ENCODE measurements around the gene PEX14.

The PEX14 gene

DNA sequence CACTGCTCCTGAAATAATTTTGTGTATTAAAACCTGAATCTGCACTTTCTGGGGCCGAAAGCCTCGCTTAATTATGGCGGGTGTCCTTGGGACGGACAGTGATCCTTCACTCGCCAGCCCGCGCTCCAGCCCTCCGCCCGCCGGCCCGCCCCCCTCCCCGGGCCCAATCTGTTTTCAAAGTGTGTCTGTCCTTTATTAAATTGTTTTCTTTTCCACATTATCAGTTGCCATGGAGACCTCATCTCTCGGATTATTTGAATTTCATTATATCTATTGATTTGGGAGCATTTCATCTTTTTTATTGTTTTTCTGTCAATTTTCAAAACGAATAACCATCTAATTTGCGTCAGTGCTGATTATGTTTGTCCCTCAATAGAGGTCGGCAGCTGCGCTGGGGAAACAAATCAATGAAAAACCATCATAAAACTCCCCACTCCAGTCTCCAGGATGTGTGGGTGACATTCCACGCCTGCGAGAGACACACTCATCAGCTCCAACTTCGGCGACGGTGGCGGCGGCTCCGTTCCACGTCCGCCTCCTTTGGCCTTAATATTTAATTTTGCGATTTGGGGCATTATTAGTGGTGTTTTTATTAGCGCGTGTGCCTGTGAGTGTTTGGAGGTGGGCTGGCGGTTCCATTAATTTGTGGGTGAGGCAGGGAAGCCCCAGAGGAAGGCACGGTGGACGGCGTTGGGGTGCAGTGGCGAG is 197.7 kb downstream of the PEX14 start:
- DNase-seq: no peak

DNA sequence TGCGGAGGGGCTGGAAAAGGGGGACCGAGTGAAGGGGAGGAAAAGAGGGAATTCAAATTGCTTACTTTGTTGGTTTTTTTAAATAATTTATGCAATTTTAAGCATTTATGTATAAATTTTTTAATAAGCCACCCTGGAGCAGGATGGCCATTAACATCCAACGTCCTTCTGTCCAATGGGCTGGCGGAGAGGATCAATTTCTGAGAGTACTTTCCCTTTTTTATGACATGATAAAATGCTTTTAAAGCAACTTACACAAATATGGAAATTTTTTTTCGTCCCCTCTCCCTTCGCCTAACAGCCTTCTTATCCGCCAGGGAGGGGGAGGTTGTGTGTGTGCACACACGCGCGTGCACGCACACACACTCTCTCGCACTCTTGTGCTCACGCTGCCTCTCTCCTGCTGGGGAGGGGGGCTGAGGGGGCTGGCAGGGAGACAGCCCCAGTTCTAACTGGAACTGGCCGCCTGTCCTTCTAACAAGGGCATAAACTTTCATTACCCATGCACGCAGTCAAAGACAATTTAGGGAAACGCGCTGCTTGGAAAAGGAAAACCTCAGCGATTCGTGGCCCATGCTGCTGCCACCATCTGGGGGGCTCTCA is 198.5 kb downstream of the PEX14 start:
- no peak for DNase-seq

DNA sequence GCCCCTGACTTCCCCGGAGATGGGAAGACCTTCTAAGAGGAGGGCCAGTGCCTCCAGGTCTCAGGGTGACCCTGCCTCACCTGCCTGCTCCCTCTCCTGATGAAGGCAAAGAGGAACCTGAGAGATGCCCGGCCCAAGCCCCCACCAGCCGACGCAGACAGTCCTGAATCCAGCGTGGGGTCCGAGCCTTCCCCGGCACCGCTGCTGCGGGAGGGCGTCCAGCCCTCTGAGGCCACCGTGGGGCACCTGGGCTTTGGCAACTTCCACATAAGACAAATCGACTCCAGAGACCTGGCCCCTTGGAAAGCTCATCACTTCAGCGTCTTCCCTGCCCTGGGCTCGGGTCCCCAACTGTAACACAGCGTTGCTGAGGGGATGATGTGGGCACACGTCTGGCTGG is 199.5 kb downstream of the PEX14 start:
- DNase-seq: no peak

DNA sequence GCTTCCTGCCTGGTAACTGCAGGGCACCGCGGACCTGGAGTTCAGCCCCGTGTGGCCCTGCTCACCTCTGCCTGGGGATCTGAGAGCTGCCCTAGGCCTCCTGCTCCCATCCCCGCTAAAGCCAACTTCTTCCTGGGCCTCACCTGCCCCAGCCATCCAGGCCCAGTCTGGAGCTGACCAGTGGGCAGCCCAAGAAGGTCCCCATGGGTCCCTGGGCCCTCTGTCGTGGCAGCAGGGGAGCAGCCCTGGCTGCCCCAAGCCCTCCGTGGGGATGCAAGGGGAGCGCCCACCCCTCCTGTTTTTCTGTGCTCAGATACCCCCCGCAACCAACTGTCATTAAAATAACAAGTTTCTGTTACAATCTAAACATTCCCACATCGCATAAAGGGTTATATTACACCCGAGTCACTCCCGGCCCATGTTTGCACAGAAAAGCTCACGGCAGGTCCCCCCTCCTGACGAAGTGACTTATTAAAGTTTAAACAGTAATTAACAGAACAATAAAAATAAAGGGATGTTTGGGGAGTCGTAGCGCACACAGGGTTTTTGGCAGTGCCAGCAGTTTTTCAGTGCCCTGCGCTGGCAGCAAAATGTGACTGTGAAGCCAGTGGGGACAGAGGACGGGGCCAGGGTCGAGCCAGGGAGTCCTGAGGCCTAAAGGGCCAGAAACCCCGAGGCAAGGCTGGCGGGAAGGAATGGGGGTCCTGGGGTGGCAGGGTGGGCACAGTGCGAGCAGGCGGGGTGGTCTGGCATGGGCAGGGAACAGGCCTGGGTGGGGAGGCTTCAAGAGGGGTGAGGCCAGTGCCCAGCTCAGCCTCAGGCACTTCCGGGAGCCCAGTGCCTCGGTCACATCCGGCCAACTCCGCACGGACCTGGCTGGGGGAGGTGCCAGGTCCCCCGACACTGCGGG is 200.2 kb downstream of the PEX14 start:
- DNase-seq: no peak

DNA sequence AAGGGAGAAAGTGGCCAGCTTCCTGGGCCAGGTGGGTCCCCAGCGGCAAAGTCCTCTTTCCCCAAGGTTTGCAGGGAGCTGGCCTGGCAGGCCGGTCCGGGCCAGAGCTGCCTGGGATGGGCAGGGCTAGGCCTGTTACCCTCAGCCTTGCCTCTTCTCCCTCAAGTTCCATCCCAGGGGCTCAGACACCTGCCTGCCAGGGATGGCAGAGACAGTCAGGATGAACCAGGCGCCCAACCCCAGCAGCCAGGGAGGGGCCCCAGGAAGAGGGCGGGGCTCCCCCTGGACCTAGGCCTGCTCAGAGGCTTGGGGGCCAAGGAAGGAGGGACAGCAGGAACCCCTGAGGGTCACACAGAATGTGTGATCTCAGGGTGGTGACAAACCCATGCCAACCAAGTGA is 201.1 kb downstream of the PEX14 start:
- DNase-seq: no peak

DNA sequence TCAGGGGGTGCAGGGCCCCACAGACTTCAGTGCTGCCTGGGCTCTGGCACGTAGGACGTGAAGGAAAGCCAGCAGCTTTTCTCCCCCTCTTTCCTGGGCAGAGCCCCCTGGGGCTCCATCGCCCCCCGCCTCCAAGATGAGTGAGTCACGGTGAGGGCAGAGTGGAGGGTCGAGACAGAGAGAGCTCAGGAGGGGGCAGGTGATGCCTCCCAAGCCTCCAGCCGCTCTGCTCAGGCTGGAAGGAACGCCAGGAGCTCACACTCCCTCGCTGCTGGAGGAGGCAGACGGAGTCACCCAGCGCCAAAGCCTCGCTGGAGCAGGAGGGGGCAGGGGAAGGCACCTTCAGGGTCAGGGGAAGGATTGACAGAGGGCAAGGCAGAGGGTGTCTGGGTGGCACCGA is 202.2 kb downstream of the PEX14 start:
- no peak for DNase-seq

DNA sequence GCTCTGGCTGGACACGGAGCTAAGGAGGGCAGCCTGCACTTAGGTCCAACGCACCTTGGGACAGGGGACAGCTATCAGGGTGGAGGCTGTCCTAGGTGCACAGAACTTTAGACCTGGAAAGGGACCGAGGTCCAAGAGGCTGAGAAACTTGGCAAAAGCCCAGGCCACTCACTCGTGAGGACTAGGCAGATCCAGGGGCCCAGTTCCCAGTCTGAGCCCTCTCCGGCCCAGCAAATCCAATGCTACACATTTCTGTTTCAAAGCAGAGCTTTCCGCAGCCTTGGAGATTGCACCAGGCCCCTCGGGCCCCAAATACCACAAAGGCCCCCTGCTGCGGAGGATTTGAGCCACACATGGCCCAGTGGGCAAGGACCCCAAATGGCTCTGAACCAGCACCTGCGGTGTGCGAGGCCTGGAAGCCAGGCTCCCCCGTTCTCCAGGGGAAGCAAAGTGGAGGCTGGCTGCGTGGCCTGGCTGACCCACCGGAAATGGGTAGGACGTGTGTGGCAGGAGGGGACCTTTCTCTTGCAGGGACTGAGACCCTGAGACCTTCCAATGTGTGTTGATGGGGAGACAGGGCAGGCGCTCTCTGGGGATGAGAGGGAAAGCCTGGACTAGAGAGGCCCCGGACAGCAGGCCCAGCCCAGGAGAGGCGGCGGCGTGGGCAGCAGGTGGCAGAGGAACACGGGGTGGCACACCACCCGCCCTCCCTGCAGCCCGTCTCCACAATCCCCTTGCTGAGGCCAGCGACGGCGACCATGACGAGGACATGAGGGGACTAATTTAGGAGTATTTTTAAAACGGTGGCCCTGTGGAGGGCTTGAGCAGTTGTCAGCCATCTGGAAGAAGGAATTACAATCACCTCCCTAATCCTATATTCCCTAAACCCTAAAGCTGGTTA is 203.0 kb downstream of the PEX14 start:
- DNase-seq: no peak

DNA sequence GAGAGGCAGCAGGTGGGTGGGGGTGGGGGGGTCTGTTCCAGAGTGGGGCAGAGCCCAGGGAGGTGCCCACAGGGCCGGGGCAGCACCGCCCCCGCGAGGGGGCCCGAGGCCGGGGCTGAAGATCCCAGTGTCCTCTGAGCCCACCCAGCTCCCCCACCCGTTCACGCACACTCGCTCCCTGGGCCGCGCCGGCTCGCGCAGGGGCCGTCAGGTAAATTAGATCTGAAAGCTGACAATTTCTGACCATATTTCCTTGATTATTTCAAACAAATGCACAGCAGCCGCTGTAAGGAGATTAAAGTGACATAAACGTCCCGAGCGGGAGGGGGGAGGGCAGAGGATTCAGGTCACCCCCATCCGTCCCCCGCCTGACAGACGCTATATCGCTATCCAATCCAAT is 203.7 kb downstream of the PEX14 start:
- no peak for DNase-seq

DNA sequence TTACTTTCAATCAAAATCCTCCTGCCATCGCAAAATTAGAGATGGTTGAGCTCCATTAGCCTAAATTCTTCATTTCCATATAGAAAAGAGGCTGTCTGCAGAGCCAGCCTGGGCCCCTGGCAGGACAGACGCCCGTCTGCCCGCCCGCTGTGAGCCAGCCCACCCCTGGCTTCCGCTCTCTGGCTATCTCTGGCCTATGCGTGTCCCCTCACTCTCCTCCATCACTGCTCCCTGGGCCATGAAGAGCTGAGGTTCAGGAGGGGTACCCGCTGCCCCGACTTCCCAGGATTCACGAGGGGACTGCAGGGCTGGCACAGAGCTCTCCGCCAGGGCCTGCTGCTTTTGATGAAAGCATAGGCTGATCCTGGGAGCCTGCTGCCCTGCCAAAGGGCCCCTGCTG is 204.1 kb downstream of the PEX14 start:
- DNase-seq: no peak

DNA sequence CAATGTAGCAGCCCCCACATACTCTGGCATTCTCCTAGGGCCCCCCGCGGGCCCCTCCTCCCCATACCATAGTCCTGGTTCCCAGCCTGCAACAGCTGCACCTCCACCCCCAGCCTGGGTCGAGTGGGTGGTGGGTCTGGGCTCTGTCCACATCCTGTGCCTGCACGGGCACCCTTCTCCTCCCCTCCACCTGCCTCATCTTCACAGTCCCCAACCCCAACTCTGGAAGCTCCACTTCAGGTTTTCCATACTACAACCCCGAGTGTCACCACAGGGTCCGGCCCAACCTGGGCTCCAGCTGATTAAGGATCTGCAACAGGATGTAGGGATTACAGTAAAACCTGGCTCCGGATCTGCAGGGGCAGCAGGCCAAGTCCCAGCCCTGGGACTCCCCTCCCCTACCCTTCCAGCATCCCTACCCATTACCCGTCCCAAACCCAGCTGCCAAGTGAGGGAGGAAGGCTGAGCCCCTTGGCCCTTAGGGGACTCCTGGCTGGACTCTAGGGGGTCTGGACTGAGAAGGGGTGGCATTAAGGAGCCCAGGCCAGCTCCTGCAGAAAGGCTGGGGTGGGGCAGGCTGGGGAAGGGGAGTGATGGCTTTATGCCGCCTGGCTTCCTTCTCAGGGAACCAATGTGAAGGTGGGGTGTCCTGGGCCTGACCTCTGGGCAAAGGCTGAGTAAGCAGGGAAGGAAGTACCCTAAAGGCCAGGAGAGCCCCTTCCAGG is 204.9 kb downstream of the PEX14 start:
- no peak for DNase-seq

Data from activated naive CD4-positive, alpha-beta T cell (primary cell).